ENCODE results near the gene LHX3. TPM values are rescaled to one million over a fixed set of nuclear protein-coding genes. Genes with fewer than 3 reads are reported as not detected.
A peak's percentile ranks its signal among the peaks of the same experiment; 100 is the strongest.

The LHX3 gene
- total RNA-seq, 1 donor from 2014 or later: not detected

GRCh38 chr9:136233868-136234267 is 28.9 kb upstream of the LHX3 start:
- H3K36me3 Mint-ChIP-seq (ENCODE audit: low read depth, unreplicated experiment): peaks cover 16% of the 10 kb centered on the region
- H3K9me3 Mint-ChIP-seq (ENCODE audit: unreplicated experiment): no peaks in the 10 kb centered on the region
- no peak overlapping the region for H3K4me3 Mint-ChIP-seq (ENCODE audit: unreplicated experiment)
- no peak for DNase-seq (ENCODE audit: low spot score)
- H3K4me1 Mint-ChIP-seq (ENCODE audit: unreplicated experiment): peaks cover 19% of the 10 kb centered on the region
- TF ChIP-seq, protein P1, sequence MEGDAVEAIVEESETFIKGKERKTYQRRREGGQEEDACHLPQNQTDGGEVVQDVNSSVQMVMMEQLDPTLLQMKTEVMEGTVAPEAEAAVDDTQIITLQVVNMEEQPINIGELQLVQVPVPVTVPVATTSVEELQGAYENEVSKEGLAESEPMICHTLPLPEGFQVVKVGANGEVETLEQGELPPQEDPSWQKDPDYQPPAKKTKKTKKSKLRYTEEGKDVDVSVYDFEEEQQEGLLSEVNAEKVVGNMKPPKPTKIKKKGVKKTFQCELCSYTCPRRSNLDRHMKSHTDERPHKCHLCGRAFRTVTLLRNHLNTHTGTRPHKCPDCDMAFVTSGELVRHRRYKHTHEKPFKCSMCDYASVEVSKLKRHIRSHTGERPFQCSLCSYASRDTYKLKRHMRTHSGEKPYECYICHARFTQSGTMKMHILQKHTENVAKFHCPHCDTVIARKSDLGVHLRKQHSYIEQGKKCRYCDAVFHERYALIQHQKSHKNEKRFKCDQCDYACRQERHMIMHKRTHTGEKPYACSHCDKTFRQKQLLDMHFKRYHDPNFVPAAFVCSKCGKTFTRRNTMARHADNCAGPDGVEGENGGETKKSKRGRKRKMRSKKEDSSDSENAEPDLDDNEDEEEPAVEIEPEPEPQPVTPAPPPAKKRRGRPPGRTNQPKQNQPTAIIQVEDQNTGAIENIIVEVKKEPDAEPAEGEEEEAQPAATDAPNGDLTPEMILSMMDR (IDR thresholded peaks at IDR 0.05; ENCODE audit: unreplicated experiment): no peak
- peaks cover 6% of the 10 kb centered on the region for H3K27me3 Mint-ChIP-seq (ENCODE audit: unreplicated experiment)
- no peak overlapping the region for H3K27ac Mint-ChIP-seq (ENCODE audit: unreplicated experiment)

DNA sequence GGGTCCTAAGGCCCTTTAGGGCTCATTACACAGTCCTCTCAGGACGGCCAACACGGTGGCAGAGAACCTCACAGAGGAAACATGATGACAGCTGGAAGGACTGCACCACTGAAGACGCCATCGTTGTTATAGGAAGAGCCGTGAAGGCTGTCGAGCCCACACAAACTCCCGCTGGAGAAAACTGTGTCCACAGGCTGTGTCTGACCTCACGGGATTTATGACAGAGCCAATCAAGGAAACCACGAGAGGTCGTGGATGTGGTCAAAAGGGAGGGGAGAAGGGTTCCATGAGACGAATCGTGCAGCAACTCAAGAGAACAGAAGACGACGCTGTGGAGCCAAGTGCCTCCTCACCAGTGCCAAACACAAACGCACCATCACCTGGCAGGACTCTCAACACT is 28.5 kb upstream of the LHX3 start:
- no peak for DNase-seq (ENCODE audit: low spot score)
- Mint-ChIP-seq H3K9me3 (ENCODE audit: unreplicated experiment) (no peaks in the 10 kb centered on the region), H3K4me1 (ENCODE audit: unreplicated experiment) (peaks cover 16% of the 10 kb centered on the region), H3K27ac (ENCODE audit: unreplicated experiment) (no peak overlapping the region), H3K36me3 (ENCODE audit: low read depth, unreplicated experiment) (peaks cover 16% of the 10 kb centered on the region), H3K27me3 (ENCODE audit: unreplicated experiment) (peaks cover 6% of the 10 kb centered on the region), H3K4me3 (ENCODE audit: unreplicated experiment) (no peak overlapping the region)
- TF ChIP-seq, protein P1 (IDR thresholded peaks at IDR 0.05; ENCODE audit: unreplicated experiment): no peak

DNA sequence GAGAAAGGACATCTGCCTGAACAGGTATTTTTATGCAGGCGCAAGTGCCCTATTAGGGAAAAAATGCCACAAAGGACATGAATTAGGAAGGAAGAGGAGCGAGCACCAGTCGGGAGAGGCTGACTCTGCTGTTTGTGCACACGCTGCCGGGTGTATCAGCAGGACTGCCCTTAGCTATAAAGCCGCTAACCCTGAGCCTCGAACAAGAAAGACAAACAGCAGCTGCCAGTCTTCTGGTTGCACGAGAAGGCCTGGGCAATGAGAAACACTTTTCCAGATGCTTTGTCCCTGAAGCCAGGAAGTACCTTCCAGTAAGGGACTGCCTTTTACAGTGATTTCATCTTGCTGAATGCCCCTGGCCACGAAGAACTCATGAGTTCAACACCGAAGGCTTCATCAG is 28.0 kb upstream of the LHX3 start:
- peaks cover 11% of the 10 kb centered on the region for H3K4me1 Mint-ChIP-seq (ENCODE audit: unreplicated experiment)
- DNase-seq (ENCODE audit: low spot score): no peak
- no peaks in the 10 kb centered on the region for H3K9me3 Mint-ChIP-seq (ENCODE audit: unreplicated experiment)
- H3K27ac Mint-ChIP-seq (ENCODE audit: unreplicated experiment): no peak overlapping the region
- H3K27me3 Mint-ChIP-seq (ENCODE audit: unreplicated experiment): peaks cover 6% of the 10 kb centered on the region
- H3K4me3 Mint-ChIP-seq (ENCODE audit: unreplicated experiment): no peak overlapping the region
- TF ChIP-seq, protein P1 (IDR thresholded peaks at IDR 0.05; ENCODE audit: unreplicated experiment): no peak
- H3K36me3 Mint-ChIP-seq (ENCODE audit: low read depth, unreplicated experiment): peaks cover 16% of the 10 kb centered on the region

DNA sequence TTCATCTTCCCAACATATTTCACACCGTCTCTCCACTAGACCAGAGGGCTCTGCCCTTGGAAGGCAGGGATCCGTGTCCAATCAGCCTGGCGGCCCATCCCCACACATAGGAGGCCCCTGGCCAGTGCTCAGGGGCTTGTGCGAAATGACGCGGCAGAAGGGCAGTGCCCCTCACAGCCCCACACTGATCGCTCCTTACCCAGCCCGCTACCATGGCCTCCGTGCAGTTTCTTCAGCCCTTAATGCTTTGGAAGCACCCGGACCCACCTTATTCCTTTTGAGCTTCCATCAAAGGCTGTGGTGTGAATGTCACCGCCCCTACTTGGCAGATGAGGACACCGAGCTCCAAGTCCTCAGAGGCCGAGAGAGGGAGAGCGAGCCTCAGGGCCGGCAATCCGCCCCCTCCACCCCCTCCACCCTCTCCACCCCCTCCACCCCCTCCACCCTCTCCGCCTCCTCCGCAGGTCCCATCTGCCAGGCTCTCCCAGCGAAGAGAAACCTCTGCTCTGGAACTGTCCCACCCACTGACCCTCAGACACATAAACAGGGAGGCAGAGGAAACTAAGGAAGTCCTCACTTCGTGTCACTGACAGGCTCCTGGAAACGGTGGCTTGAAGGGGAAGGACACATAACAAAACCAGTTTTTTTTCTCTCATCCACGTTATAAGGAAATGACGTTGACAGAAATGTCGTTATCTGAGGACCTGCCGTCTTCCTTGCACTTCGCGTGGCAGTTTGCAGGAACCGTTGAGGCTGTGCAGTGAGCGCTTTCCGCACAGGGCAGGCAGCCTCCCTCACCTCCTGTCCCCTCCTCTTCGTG is 26.8 kb upstream of the LHX3 start:
- H3K9me3 Mint-ChIP-seq (ENCODE audit: unreplicated experiment): no peaks in the 10 kb centered on the region
- peaks cover 4% of the 10 kb centered on the region for H3K27me3 Mint-ChIP-seq (ENCODE audit: unreplicated experiment)
- TF ChIP-seq, protein P1 (IDR thresholded peaks at IDR 0.05; ENCODE audit: unreplicated experiment): no peak
- no peak overlapping the region for H3K4me3 Mint-ChIP-seq (ENCODE audit: unreplicated experiment)
- no peak for DNase-seq (ENCODE audit: low spot score)
- H3K4me1 Mint-ChIP-seq (ENCODE audit: unreplicated experiment): peaks cover 9% of the 10 kb centered on the region
- H3K27ac Mint-ChIP-seq (ENCODE audit: unreplicated experiment): peak overlapping the region; percentile 48
- H3K36me3 Mint-ChIP-seq (ENCODE audit: low read depth, unreplicated experiment): peaks cover 16% of the 10 kb centered on the region

- TF ChIP-seq, protein P1 (IDR thresholded peaks at IDR 0.05; ENCODE audit: unreplicated experiment): no peak
- H3K4me3 Mint-ChIP-seq (ENCODE audit: unreplicated experiment): no peak overlapping the region
- H3K4me1 Mint-ChIP-seq (ENCODE audit: unreplicated experiment): peaks cover 9% of the 10 kb centered on the region
- H3K27ac Mint-ChIP-seq (ENCODE audit: unreplicated experiment): peak overlapping the region; percentile 26
- no peak for DNase-seq (ENCODE audit: low spot score)
- no peaks in the 10 kb centered on the region for H3K9me3 Mint-ChIP-seq (ENCODE audit: unreplicated experiment)
- peaks cover 2% of the 10 kb centered on the region for H3K27me3 Mint-ChIP-seq (ENCODE audit: unreplicated experiment)
- peaks cover 15% of the 10 kb centered on the region for H3K36me3 Mint-ChIP-seq (ENCODE audit: low read depth, unreplicated experiment)
Measured at GRCh38 chr9:136230773-136231172, 25.8 kb upstream of the LHX3 start.
